Thymus (tissue), 11 donors: ENCODE results near the gene RAB8A. TPM values are rescaled to one million over a fixed set of nuclear protein-coding genes. Genes with fewer than 3 reads are reported as not detected.
A peak's percentile ranks its signal among the peaks of the same experiment; 100 is the strongest.
"Not testable (repeated sequence)": the region's sequence is repeated elsewhere in the genome, so short reads cannot be mapped to it uniquely, and the experiment has no call there.

Source experiments
- DNase-seq, 9 donors: peaks; one replicate each; pipeline ENCODE4 v3.0.0-alpha.2; 2013; ENCODE audit warnings: low spot score in 9 of 9, low read depth in 6 of 9, missing footprints in 1 of 9
- H3K27ac ChIP-seq, 2 donors: one replicate each; pipeline ENCODE4 v1.5.1; 2013; ENCODE audit warnings: control low read depth in 1 of 2, low read depth in 1 of 2, low read length in 1 of 2, mild to moderate bottlenecking in 1 of 2, moderate library complexity in 1 of 2
- H3K27me3 ChIP-seq, 2 donors: one replicate each; pipeline ENCODE4 v1.5.1; 2013; ENCODE audit warnings: low read length in 1 of 2; ENCODE audit not compliant: control insufficient read depth in 2 of 2, insufficient read depth in 1 of 2
- H3K36me3 ChIP-seq, 2 donors: one replicate each; pipeline ENCODE4 v1.5.1; 2013; ENCODE audit warnings: low read length in 1 of 2, mild to moderate bottlenecking in 1 of 2, moderate library complexity in 1 of 2; ENCODE audit not compliant: control insufficient read depth in 2 of 2, insufficient read depth in 2 of 2
- H3K4me1 ChIP-seq, 2 donors: one replicate each; pipeline ENCODE4 v1.5.1; 2013; ENCODE audit warnings: low read length in 2 of 2; ENCODE audit not compliant: control insufficient read depth in 2 of 2, insufficient read depth in 2 of 2
- H3K4me3 ChIP-seq, 2 donors: one replicate each; pipeline ENCODE4 v1.5.1; 2013; ENCODE audit warnings: low read length in 2 of 2, control low read depth in 1 of 2, mild to moderate bottlenecking in 1 of 2
- H3K9me3 ChIP-seq, 2 donors: one replicate each; pipeline ENCODE4 v1.5.1; 2013; ENCODE audit warnings: low read length in 1 of 2, mild to moderate bottlenecking in 1 of 2; ENCODE audit not compliant: control insufficient read depth in 2 of 2, insufficient read depth in 1 of 2
- WGBS: extraction: QIAGEN DNeasy Blood & Tissue Kit; methylation state at CpG from one replicate; pipeline ENCODE4 v1.1.7; 2013; 5-methylcytosine and 5-hydroxymethylcytosine counted together
- polyA plus RNA-seq: library from polyadenylated mRNA; stranded (reverse); fragments of 200-250 nt; gene quantifications from one replicate; pipeline ENCODE4 v1.2.3, GENCODE V29; 2013
- total RNA-seq: library from RNA; stranded (reverse); fragments of 120-200 nt; gene quantifications from one replicate; pipeline ENCODE4 v1.2.4, GENCODE V29; 2013
- donor health status: healthy.

The RAB8A gene
- total and polyA plus RNA-seq, 2 donors, result 32.8 to 35.3 TPM

DNA sequence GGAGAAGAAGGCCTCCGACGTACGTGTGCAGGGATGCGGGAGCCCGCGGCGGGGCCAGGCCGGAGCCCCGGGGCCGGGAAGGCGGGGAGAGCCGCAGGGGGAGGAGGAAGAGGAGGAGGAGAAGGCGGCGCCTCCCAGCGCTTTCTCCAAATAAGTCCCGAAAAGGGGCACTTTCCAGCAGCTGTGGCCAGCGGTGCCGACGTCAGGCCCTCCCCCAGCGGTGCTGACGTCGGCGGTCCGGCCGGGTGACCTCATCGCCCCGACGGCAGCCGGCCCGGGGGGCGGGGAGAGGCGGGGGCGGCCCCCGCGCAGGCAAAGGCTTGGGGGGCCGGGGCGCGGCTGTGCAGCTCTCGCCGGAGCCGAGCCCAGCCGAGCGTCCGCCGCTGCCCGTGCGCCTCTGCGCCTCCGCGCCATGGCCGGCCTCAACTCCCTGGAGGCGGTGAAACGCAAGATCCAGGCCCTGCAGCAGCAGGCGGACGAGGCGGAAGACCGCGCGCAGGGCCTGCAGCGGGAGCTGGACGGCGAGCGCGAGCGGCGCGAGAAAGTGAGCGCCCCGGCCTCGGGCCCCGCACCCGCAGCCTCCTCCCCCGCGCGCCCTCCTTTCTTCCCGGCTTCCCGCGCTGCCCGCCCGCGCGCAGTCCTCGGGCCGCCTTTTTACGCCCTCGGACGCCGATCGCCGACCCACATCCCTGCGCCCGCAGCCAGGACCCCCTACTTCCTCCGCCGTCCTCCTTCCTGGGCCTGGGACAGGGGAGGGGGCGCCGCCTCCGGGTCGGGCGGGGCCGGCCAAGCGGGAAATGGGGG, 35.3 kb upstream of the RAB8A start, which contains the start of gene TPM4:
TSS of gene TPM4 (plus strand) at position 342 of the 804 bp plus-strand sequence. CDS start at position 413, 71 bp downstream.
- peak within 1 kb of the TSS; percentile 82 to 94 for H3K4me3 ChIP-seq
- peaks cover 34 to 78% of the 10 kb centered on the region in 2 donors for H3K4me1 ChIP-seq
- H3K36me3 ChIP-seq, result peaks cover 6 to 13% of the 10 kb centered on the region in 2 donors
- H3K27ac ChIP-seq, result peak within 1 kb of the TSS; percentile 88 to 94
- under 1% methylated on average over 101 of the region's 101 CpGs for WGBS
- peaks cover 0 to 4% of the 10 kb centered on the region in 2 donors for H3K9me3 ChIP-seq
- peak in 3 of 9 donors; percentile 64 to 81 (median 70) for DNase-seq
- peaks cover 0 to 9% of the 10 kb centered on the region in 2 donors for H3K27me3 ChIP-seq

- Histone ChIP-seq H3K36me3 (peaks cover 12 to 18% of the 10 kb centered on the region in 2 donors), H3K9me3 (peaks cover 0 to 4% of the 10 kb centered on the region in 2 donors), H3K4me3 (peak overlapping the region; percentile 82 to 94), H3K27ac (peak overlapping the region; percentile 88 to 94), H3K27me3 (peaks cover 0 to 9% of the 10 kb centered on the region in 2 donors), H3K4me1 (peaks cover 34 to 73% of the 10 kb centered on the region in 2 donors)
- DNase-seq, result peak in 1 of 9 donors; percentile 56
- WGBS, result under 1% methylated on average over 56 of the region's 56 CpGs
Observed at GRCh38 chr19:16076958-16077611, 34.6 kb upstream of the RAB8A start.

DNA sequence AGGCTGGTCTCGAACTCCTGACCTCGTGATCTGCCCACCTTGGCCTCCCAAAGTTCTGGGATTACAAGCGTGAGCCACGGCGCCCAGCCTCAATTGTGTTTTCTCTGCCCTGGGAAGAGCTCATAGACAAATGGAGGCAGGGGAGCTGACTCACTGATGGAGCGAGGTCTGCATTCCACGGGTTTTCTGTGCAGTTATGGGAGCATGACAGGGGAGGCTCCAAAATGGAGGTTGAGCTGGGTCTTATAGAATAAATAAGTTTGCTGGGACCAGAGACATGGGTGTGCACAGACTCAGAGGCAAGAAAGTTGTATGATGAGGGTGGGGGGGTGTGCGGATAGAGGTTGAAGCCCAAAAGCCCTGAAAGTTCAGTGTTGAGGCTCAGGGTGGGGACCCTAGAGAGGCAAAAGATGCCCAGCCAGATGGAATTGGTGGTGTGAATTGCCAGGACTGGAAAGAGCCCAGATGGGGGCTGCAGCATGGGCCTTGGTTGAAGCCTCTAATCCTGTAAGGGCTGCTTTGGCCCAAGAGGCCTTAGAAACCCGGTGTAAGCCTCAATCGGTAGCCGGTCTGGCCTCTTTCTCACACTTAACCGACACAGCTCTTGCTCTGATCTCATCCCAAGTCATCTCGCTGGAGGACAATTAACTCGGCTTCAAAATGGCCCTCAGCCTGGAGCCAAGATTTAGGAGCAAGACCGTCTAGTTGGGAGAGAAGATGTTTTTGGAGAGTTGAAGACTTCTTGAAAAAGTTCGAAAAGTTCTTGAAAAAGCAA, 33.5 kb upstream of the RAB8A start:
- Histone ChIP-seq H3K4me1 (peaks cover 32 to 68% of the 10 kb centered on the region in 2 donors), H3K9me3 (peaks cover 0 to 4% of the 10 kb centered on the region in 2 donors), H3K4me3 (peak overlapping the region; percentile 82 to 94), H3K27me3 (peaks cover 0 to 9% of the 10 kb centered on the region in 2 donors), H3K27ac (peak overlapping the region; percentile 88 to 94), H3K36me3 (peaks cover 22 to 28% of the 10 kb centered on the region in 2 donors)
- no peak for DNase-seq
- WGBS, result 28% methylated on average over 16 of the region's 16 CpGs

GRCh38 chr19:16078759-16079707, 32.7 kb upstream of the RAB8A start:
- peak in 8 of 9 donors; percentile 78 to 96 (median 90) for DNase-seq
- Histone ChIP-seq H3K36me3 (peaks cover 30 to 37% of the 10 kb centered on the region in 2 donors), H3K27ac (peak overlapping the region; percentile 88 to 94), H3K9me3 (peaks cover 0 to 4% of the 10 kb centered on the region in 2 donors), H3K27me3 (peaks cover 0 to 9% of the 10 kb centered on the region in 2 donors), H3K4me1 (peaks cover 26 to 62% of the 10 kb centered on the region in 2 donors), H3K4me3 (peak overlapping the region; percentile 82 to 94)
- WGBS, result 3% methylated on average over 17 of the region's 17 CpGs

DNA sequence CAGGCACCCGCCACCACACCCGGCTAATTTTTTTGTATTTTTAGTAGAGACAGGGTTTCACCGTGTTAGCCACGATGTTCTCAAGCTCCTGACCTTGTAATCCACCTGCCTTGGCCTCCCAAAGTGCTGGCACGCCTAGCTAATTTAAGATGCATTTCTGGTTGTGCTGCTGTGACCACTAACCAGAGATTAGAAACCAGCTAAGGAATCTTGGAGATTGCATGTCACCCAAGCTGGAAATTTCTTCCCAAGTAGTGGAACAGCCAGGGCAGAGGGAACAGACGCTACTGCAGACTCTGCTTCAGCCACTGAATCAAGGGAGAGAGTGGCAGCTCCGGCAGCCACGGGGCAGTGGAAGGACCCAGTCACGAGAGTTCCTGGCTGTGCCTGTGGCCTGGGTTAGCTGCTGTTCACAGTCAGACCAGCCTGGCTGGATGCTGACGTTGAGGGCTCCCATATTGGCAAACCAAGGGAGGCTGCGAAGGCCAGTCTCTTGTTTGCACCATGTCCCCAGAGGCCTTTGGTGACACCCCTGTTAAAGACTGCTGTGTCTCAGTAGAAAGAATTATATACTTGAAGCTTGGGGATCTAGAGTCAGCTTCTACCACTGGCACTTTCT, 27.5 kb upstream of the RAB8A start:
- no peaks in the 10 kb centered on the region for H3K9me3 ChIP-seq
- 93% methylated on average over 11 of the region's 11 CpGs for WGBS
- DNase-seq, result no peak
- H3K4me1 ChIP-seq, result peaks cover 25 to 61% of the 10 kb centered on the region in 2 donors
- H3K27me3 ChIP-seq, result no peaks in the 10 kb centered on the region
- H3K27ac ChIP-seq, result no peak overlapping the region
- no peak overlapping the region for H3K4me3 ChIP-seq
- peaks cover 56 to 80% of the 10 kb centered on the region in 2 donors for H3K36me3 ChIP-seq

DNA sequence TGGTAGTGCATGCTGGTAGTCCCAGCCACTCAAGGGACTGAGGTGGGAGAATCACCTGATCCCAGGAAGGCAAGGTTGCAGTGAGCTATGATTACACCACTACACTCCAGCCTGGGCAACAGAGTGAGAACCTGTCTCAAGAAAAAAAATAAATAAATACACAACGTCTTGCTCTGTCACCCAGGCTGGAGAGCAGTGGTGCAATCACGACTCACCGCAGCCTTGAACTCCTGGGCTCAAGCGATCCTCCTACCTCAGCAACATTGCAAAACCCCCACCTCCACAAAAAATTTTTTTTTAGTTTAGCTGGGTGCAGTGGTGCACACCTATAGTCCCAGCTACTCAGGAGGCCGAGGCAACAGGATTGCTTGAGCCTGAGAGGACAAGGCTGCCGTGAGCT, 26.6 kb upstream of the RAB8A start:
- Histone ChIP-seq H3K4me3 (no peak overlapping the region), H3K9me3 (no peaks in the 10 kb centered on the region), H3K27ac (no peak overlapping the region), H3K4me1 (peaks cover 18 to 51% of the 10 kb centered on the region in 2 donors), H3K27me3 (no peaks in the 10 kb centered on the region), H3K36me3 (peaks cover 61 to 87% of the 10 kb centered on the region in 2 donors)
- 77% methylated on average over 6 of the region's 6 CpGs for WGBS
- no peak for DNase-seq

- peaks cover 16 to 42% of the 10 kb centered on the region in 2 donors for H3K4me1 ChIP-seq
- not testable (repeated sequence) for H3K27me3 ChIP-seq, DNase-seq, H3K27ac ChIP-seq, H3K4me3 ChIP-seq, H3K9me3 ChIP-seq
- 95% methylated on average over 11 of the region's 11 CpGs for WGBS
- H3K36me3 ChIP-seq, result peaks cover 59 to 91% of the 10 kb centered on the region in 2 donors
Observed at GRCh38 chr19:16087404-16087803, 24.3 kb upstream of the RAB8A start.
